ENCODE data around the gene AMOT.

DNA sequence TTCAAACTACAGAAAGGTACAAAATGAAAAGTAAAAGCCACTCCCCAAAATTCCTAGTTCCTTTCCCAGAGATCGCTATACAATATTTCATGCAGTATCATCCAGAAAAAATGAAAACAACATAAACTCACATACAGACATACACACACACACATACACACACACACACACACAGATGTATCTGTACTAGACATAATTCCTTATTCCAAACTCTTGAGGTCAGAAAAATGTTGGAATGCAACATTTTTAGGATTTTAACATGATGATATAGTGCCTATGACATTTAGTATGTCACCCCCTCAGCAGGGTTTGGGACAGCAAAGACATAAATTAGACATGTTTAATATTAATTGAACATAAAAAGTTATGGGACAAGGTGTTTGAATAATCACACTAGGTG is 87.5 kb downstream of the AMOT start:
- TF ChIP-seq, protein P1, sequence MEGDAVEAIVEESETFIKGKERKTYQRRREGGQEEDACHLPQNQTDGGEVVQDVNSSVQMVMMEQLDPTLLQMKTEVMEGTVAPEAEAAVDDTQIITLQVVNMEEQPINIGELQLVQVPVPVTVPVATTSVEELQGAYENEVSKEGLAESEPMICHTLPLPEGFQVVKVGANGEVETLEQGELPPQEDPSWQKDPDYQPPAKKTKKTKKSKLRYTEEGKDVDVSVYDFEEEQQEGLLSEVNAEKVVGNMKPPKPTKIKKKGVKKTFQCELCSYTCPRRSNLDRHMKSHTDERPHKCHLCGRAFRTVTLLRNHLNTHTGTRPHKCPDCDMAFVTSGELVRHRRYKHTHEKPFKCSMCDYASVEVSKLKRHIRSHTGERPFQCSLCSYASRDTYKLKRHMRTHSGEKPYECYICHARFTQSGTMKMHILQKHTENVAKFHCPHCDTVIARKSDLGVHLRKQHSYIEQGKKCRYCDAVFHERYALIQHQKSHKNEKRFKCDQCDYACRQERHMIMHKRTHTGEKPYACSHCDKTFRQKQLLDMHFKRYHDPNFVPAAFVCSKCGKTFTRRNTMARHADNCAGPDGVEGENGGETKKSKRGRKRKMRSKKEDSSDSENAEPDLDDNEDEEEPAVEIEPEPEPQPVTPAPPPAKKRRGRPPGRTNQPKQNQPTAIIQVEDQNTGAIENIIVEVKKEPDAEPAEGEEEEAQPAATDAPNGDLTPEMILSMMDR (conservative IDR thresholded peaks at IDR 0.05; ENCODE audit: low read length) = no peak
- no peak for TF ChIP-seq EZH2phosphoT487 (IDR thresholded peaks at IDR 0.05; ENCODE audit: borderline replicate concordance)

Measured in Loucy (cell line).